Metanephros (tissue), 1 donor: ENCODE measurements around the gene TMEM225B. TPM values are rescaled to one million over a fixed set of nuclear protein-coding genes. Genes with fewer than 3 reads are reported as not detected.

Experiments
- total RNA-seq: library from RNA; depleted of rRNA; stranded (reverse); fragments of >200 nt; gene quantifications from one replicate; pipeline ENCODE4 v1.2.3, GENCODE V29; 2014

Gene TMEM225B
- 1.6 TPM for total RNA-seq

GRCh38 chr7:99597762-99598501 lies at the start of gene TMEM225B:
TSS of gene TMEM225B (plus strand) at chr7:99598267. CDS start at chr7:99604389, 6,122 bp downstream.

GRCh38 chr7:99551767-99552463 lies 46.2 kb upstream of the TMEM225B start, which contains the start of gene FAM200A:
TSS of gene FAM200A (minus strand) at chr7:99552114. CDS start at chr7:99548407, 3,707 bp downstream.

GRCh38 chr7:99558306-99559174 lies 39.5 kb upstream of the TMEM225B start, which contains the start of gene ZNF655:
TSS of gene ZNF655 (plus strand) at chr7:99558642. CDS start at chr7:99560560, 1,918 bp downstream.

GRCh38 chr7:99616359-99617191 lies 18.5 kb downstream of the TMEM225B start, which contains the start of gene ZSCAN25:
TSS of gene ZSCAN25 (plus strand) at chr7:99616946. CDS start at chr7:99619607, 2,661 bp downstream.

Other genes with a start within 250 kb of the TMEM225B start
- 105 TPM for gene ARPC1B, start 223.5 kb upstream of the TMEM225B start, total RNA-seq
- gene PDAP1, start 189.7 kb upstream of the TMEM225B start, total RNA-seq, result 17.2 TPM
- 41.7 TPM for gene BUD31, start 189.3 kb upstream of the TMEM225B start, total RNA-seq
- 14.2 TPM for gene PTCD1, start 159.5 kb upstream of the TMEM225B start, total RNA-seq
- gene CPSF4, start 159.3 kb upstream of the TMEM225B start, total RNA-seq, result 26.9 TPM
- gene ATP5MF, start 132.1 kb upstream of the TMEM225B start, total RNA-seq, result 277 TPM
- 19.8 TPM for gene ZNF789, start 125.4 kb upstream of the TMEM225B start, total RNA-seq
- 30.5 TPM for gene ZNF394, start 98.0 kb upstream of the TMEM225B start, total RNA-seq
- 10.4 TPM for gene ZKSCAN5, start 93.6 kb upstream of the TMEM225B start, total RNA-seq
- gene FAM200A, start 46.2 kb upstream of the TMEM225B start, total RNA-seq, result 9.6 TPM
- gene ZNF655, start 39.6 kb upstream of the TMEM225B start, total RNA-seq, result 101 TPM
- 20.3 TPM for gene ZSCAN25, start 18.7 kb downstream of the TMEM225B start, total RNA-seq
- gene CYP3A5, start 81.7 kb downstream of the TMEM225B start, total RNA-seq, result 1.6 TPM
- 0.35 TPM for gene CYP3A7, start 136.9 kb downstream of the TMEM225B start, total RNA-seq
- gene CYP3A4, start 185.9 kb downstream of the TMEM225B start, total RNA-seq, result not detected
- gene CYP3A43, start 229.7 kb downstream of the TMEM225B start, total RNA-seq, result not detected